ENCODE data around the gene OR51B4.
"Not testable (repeated sequence)": the region's sequence is repeated elsewhere in the genome, so short reads cannot be mapped to it uniquely, and the experiment has no call there.

The OR51B4 gene, protein sequence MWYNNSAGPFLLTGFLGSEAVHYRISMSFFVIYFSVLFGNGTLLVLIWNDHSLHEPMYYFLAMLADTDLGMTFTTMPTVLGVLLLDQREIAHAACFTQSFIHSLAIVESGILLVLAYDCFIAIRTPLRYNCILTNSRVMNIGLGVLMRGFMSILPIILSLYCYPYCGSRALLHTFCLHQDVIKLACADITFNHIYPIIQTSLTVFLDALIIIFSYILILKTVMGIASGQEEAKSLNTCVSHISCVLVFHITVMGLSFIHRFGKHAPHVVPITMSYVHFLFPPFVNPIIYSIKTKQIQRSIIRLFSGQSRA

GRCh38 chr11:5301846-5302245, at the start of gene OR51B4:
Gene OR51B4, minus strand, starts transcription at chr11:5301946. Its CDS starts 0 bp downstream, at chr11:5301946.
- DNase-seq, result no peak

GRCh38 chr11:5351208-5351607, 49.5 kb upstream of the OR51B4 start, which contains the start of gene OR51B6:
Gene OR51B6, plus strand, starts transcription at chr11:5351508. Its CDS starts 0 bp downstream, at chr11:5351508.
- no peak for DNase-seq

DNA sequence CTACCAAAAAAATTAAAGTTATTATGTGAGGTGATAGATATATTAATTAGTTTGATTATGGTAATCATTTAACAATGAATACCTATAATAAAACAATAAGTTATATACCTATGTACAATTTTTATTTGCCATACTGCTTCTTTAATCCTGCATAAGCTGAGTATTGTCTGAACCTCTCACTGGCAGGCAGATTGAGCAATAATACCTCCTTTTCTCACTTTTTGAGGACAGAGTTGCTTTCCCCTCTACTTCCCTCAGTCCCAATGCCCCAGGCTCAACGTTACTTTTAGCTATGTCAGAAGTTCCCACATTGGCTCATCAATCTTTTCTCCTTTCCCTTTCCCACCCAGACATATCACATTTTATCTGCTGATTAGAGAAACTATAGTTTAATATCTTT, 47.8 kb upstream of the OR51B4 start:
- DNase-seq, result no peak

DNA sequence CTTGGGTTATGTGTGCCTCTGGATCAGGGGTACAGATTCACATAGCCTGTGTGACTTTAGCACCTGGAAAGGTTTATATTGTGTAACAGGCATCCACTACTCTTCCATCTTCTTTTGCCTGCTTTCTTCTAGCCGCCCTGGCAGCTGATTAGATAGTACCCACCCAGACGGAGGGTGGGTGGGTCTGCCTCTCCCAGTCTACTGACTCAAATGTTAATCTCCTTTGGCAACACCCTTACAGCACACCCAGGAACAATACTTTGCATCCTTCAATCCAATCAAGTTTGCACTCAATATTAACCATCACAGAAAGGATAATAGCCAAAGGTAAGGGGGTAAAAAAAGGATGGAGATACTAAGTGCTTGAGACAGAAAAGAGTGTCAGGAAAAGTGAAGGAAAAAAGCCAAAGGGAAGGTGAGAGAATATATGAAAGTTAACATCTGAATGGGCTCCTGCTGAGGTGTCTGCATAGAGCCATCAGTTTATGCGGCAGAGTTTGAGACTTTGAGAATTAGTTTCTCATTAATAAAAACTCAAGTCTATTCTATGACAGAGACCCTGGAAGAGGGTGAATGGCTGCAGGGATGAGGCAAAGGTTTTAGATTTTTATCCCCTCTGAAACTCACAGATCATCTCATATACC, 46.9 kb upstream of the OR51B4 start:
- no peak for DNase-seq

DNA sequence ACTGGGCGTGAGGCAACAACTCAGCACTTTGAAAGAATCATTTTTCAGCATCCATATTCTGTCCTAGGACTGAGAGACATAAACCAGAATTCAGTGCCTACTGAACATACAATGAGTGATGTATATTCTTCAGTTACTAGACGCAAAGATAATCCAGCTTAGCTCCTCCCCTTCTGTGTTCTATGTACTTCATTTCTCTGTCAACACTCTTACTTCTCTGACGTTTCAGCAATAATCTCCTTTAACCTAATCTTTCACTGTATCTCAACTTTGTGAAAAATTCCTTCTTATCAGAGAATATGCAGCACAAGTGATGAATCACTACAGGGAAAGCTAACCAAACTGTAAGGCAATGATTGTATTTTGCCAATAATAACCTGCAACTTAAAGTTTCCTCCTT, 44.1 kb upstream of the OR51B4 start:
- no peak for DNase-seq

DNA sequence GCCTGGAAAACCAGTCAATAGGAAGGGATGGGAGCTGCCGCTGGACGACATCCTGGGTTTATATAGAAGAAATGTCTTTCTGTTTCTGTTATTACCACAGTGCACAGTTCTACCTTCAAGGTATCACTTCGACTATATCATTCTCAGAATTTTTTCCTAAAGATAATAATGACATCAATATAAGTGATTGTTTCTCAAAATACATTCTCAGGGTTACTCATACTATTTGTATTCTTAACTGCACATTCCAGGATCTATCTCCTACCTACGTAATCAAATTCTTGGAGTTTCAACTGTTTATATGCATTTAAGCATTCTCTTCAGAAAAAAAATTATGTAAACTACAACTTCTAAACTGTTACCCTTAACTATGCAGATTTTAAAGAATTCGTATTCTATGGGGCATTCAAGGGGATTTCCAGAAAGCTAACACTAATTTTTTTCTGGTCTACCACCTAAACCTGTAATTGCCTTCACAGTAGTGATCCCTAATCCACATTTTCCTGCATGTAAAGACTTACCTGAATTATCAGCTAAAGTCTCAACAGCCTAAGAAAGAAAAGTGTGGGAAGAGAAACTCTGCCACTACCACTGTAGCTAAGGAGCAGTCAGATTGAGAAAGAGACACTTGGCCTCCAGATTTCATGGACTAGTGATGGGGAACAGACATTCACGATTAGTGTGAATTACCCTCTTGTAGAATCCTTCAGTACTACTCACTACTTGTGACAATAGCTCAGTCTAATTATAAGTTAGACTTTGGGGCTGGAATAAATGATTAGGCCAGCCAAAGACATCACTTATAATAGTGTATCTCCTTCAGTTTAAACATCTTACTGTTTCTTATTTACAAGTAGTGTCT, 42.0 kb upstream of the OR51B4 start, which contains the start of gene OR51B5:
Gene OR51B5 (minus strand): TSS at position 51 of the 862 bp plus-strand sequence. CDS start 0 bp downstream, at position 51.
- no peak for DNase-seq

- DNase-seq, result no peak
Measured at GRCh38 chr11:5339771-5340322, 38.1 kb upstream of the OR51B4 start.

DNA sequence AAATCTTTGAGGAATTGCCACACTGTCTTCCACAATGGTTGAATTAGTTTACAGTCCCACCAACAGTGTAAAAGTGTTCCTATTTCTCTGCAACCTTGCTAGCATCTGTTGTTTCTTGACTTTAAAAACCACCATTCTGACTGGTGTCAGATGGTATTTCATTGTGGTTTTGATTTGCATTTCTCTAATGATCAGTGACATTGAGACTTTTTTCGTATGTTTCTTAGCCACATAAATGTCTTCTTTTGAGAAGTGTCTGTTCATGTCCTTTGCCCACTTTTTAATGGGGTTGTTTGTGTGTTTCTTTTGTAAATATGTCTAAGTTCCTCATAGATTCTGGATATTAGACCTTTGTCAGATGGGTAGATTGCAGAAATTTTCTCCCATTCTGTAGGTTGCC, 35.5 kb upstream of the OR51B4 start:
- DNase-seq, result not testable (repeated sequence)

GRCh38 chr11:5336331-5336730, 34.6 kb upstream of the OR51B4 start:
- no peak for DNase-seq

- DNase-seq, result no peak
Measured at GRCh38 chr11:5335170-5335569, 33.4 kb upstream of the OR51B4 start.

- DNase-seq, result no peak
Measured at GRCh38 chr11:5324197-5324596, 22.5 kb upstream of the OR51B4 start, which contains the start of gene OR51B2. Gene OR51B2, minus strand, starts transcription at chr11:5324297. Its CDS starts 0 bp downstream, at chr11:5324297.

DNA sequence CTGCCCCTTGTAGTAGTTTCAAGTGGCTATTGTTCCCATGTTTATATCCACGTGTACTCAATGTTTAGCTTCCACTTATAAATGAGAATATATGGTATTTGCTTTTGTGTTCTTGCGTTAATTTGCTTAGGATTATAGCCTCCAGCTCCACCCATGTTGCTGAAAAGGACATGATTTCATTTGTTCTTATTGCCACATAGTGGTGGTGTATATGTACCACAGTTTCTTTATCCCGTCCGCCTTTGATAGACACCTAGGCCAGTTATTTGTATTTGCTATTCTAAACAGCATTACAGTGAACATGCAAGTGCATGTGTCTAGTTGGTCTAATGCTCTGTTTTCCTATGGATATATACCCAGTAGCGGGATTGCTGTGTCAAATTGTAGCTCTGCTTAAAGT, 15.5 kb upstream of the OR51B4 start:
- DNase-seq, result no peak

- not testable (repeated sequence) for DNase-seq
Measured at GRCh38 chr11:5313326-5314023, 11.7 kb upstream of the OR51B4 start.

- no peak for DNase-seq
Measured at GRCh38 chr11:5310423-5310822, 8.7 kb upstream of the OR51B4 start.

DNA sequence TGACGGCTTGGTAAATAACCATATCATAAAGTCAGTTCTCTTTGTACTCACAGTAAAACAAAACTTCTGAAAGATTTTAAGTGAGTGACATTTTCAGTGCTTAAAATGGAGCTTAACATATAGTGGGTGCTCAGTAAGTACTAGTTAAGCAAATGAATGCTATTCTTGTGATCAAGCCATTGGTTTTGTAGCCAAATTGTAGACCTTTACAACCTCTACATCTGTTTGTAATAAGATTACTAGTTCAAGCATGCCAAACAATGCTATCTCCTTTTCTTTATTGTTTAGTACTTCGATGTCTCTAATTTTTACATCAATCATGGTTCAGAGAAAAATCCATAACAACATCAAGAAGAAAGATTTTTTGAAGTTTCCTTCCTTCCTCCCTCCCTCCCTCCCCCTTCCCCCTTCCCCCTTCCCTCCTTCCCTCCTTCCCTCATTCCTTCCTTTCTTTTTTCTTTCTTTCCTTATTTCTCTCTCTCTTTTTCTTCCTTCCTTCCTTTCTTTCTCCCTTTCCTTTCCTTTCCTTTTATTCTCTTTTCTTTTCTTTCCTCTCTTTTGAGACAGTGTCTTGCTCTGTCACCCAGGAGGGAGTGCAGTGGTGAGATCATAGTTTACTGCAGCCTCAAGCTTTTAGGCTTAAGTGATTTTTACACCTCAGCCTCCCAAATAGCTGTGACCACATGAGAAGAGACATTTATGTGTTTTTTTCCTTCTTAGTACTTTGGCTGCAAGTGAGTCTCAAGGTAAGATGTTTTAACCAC, 5.7 kb upstream of the OR51B4 start:
- DNase-seq, result no peak

DNA sequence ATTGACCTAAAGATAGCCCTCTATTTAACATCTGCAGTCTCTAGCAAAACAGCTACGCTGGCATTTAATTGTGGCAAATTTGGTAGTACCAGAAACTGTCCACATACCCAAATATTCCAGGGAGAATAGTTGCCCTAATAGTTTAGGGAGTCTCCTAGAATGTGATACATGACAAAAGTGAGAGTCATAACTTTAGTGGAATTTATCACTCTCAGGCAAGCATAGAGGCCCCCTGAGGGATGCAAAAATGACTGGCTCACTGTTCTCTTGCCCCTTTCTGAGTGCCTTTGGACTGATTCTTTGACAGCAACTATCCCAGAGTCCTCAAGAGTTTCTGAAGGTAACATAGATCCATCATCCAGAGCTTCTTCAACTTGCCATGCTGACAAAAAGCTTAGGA, 2.3 kb upstream of the OR51B4 start:
- DNase-seq, result no peak

DNA sequence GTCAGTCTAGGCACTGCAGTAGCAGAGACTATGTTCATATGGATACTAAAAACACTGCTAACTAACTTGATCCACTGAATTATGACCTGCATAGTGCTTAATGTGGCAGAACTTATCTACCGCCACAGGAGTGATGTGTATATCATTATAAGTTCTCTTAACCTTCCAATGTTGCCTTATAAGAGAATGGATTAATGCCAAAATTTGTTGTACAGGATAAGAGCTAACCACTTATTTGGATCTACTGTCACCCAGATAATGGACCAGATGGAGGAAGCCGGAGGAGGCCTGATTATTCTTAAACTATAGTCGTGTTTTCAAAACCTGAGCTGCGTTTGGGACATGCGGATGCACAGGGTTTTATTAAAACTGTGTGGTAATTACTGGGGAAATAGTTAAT, 1.9 kb upstream of the OR51B4 start:
- no peak for DNase-seq

GRCh38 chr11:5300251-5300650, 1.5 kb downstream of the OR51B4 start:
- no peak for DNase-seq

DNA sequence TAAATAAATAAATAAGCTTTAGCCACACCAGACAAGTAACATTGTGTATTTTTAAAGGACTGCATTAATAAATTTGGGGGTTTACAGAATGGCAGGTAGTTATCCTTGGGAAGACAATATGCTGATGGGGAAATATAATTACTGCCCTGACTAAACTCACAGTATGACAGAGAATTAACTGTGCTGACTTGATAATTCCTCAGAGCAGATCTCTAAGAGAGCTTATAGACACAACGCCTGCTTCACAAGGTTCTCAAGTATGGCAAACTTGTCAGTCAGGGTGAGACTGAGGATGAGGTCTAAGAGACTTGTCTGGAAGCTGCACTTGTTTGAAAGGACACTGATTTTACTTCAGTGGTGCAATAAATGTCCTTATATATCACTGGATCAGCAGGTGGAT, 3.3 kb downstream of the OR51B4 start:
- no peak for DNase-seq

DNA sequence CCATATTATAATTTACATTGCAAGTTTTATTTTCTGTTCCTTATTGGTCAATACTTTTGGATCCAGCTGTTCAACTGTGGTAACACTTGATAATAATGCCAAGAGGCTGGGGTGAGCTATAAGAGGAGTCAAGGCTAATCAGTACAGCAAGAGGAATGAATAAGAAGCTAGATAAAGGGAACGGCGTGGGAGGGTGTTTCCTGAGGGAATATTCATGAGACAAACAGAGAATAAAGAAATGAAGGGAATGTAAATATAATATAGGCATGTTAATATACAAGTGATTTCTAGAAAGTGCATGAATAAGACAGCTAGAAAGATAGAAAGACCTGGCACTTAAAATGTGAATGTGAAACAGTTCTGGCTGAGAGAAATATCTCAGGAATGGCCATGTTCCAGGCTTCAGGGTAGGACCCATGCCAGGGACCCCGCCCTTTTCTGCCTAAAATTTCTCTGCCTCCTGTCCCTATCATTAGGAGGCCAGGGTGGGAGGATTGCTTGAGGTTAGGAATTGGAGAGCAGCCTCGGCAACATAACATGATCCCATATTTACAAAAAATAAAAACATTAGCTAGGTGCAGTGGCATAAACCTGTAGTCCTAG, 3.9 kb downstream of the OR51B4 start:
- no peak for DNase-seq

GRCh38 chr11:5294342-5294995, 7.3 kb downstream of the OR51B4 start:
- DNase-seq, result not testable (repeated sequence)

Measured in cortex of kidney (tissue), 1 donor.